ENCODE data around the gene SLC26A2.
A peak's percentile ranks its signal among the peaks of the same experiment; 100 is the strongest.
"Not testable (repeated sequence)": the region's sequence is repeated elsewhere in the genome, so short reads cannot be mapped to it uniquely, and the experiment has no call there.

Gene SLC26A2

GRCh38 chr5:150024346-150024984 lies 63.9 kb downstream of the SLC26A2 start:
- H3K27ac ChIP-seq: no peak overlapping the region
- no peak for DNase-seq (ENCODE audit: low read depth, low spot score)

DNA sequence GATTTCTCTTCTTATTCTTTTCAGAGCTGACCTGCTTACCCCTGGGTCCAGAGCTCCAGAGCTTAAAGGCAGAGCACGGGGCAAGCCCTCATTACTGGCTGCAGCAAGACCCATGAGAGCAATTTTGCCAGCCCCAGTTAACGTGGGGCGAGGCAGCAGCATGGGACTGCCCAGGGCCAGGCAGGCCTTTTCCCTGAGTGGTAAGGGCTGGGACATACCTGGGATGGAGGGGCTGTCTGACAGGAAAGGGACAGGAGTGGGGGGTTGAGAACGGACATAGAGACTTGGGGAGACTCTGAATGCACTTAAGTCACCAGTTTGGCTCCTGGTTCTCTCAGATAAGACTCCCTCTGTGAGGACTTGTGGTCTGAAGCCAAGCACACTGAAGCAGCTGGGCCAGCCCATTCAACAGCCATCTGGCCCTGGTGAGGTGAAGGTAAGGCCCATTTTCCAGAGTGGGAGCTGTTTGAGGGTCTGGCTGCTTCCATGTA lies 66.2 kb downstream of the SLC26A2 start:
- no peak overlapping the region for H3K27ac ChIP-seq

GRCh38 chr5:150028047-150028446 lies 67.5 kb downstream of the SLC26A2 start:
- DNase-seq (ENCODE audit: low read depth, low spot score); H3K27ac ChIP-seq: not testable (repeated sequence)

More for the DNA sequence above, 66.2 kb downstream of the SLC26A2 start:
- no peak for DNase-seq (ENCODE audit: low read depth, low spot score)

- H3K27ac ChIP-seq: no peak overlapping the region
- DNase-seq (ENCODE audit: low read depth, low spot score): no peak
Observed at GRCh38 chr5:150033334-150033733, 72.8 kb downstream of the SLC26A2 start.

DNA sequence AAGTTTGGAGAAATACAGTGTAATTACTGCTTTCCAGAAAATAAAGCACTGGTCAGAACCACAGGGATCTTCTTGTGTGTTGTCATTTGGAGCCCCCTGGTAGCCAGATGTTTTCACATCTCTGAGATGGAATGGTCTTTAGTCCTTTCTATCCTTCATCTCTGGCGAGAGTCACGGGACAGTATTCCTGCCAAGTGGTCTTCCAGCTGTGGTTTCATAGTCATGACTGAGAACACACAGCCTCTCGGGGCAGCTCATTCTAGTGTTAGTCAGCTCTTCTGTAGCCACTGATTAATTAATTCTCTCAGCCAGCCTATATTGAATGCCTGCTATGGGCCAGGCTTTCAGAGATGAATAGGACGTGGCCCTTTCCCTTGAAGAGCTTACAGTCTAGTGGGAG lies 74.1 kb downstream of the SLC26A2 start:
- no peak for DNase-seq (ENCODE audit: low read depth, low spot score)

GRCh38 chr5:150035139-150035895 lies 74.8 kb downstream of the SLC26A2 start:
- DNase-seq (ENCODE audit: low read depth, low spot score): no peak
- peak overlapping the region; percentile 45 for H3K27ac ChIP-seq

More for the DNA sequence above, 74.1 kb downstream of the SLC26A2 start:
- no peak overlapping the region for H3K27ac ChIP-seq

GRCh38 chr5:150036513-150036912 lies 76.0 kb downstream of the SLC26A2 start:
- DNase-seq (ENCODE audit: low read depth, low spot score): peak; percentile 46
- peak overlapping the region; percentile 45 for H3K27ac ChIP-seq
